K562 (cell line): ENCODE results near the gene FAM186B. TPM values are rescaled to one million over a fixed set of nuclear protein-coding genes. Genes with fewer than 3 reads are reported as not detected.

Experiments
- ATAC-seq: fragments of 200-7000 bp; cut with Tn5 transposase; 3 replicates; pipeline ENCODE4 v1.9.1; 2020; ENCODE audit warnings: moderate library complexity
- BruUV-seq: library from RNA; stranded (reverse); fragments of 400-500 nt; replicated peaks from 2 replicates; lab custom pipeline; 2021; lab: Mats Ljungman, UMichigan
- CTCF ChIA-PET: fragments of 300-600 bp; formaldehyde crosslinking; extraction: SDS; loops from one replicate; lab custom pipeline; 2021; ENCODE audit warnings: low intra/inter-chr PET ratio; lab: Yijun Ruan, JAX
- POLR2A ChIA-PET: fragments of 300-600, 350-650 bp; sonication (Branson Sonifier 250); formaldehyde crosslinking; extraction: SDS; loops from one replicate; lab custom pipeline; 2021; ENCODE audit warnings: antibody characterized with exemption, inconsistent platforms; lab: Yijun Ruan, JAX
- DNase-seq, 4 experiments: peaks; one replicate each; pipeline versions ENCODE4 v3.0.0 to v3.0.0-alpha.2; 2011 to 2018; ENCODE audit warnings: low spot score in 3 of 4, mixed read lengths in 3 of 4; ENCODE audit errors: extremely low read depth in 1 of 4
- FAIRE-seq: peaks from 2 replicates; lab custom pipeline; 2011; peaks lifted over from hg19 to GRCh38; lab: Jason Lieb, UNC
- H2AFZ ChIP-seq: 2 replicates; pipeline ENCODE4 v1.6.0; 2011; ENCODE audit warnings: low read depth, low read length, control low read depth, inconsistent platforms
- H3K27ac ChIP-seq: fragments of 200-600 bp; 3 replicates; pipeline ENCODE4 v1.8.0; 2011; ENCODE audit warnings: low read depth, mild to moderate bottlenecking, control low read depth, inconsistent platforms, low read length, moderate library complexity, mixed read lengths; ENCODE audit errors: extremely low read depth
- H3K27me3 ChIP-seq, 2 experiments: fragments of 300-600 bp in 1 of 2; 2 replicates in 1 of 2; 3 replicates in 1 of 2; pipeline versions ENCODE4 v1.6.0 to v1.8.0; 2011; ENCODE audit warnings: inconsistent platforms in 2 of 2, low read length in 2 of 2, mild to moderate bottlenecking in 1 of 2, mixed read lengths in 1 of 2, moderate library complexity in 1 of 2; ENCODE audit not compliant: control insufficient read depth in 2 of 2, insufficient read depth in 2 of 2
- H3K36me3 ChIP-seq: fragments of 300-600 bp; 3 replicates; pipeline ENCODE4 v1.8.0; 2011; ENCODE audit warnings: mild to moderate bottlenecking, low read length, inconsistent platforms; ENCODE audit not compliant: control insufficient read depth, insufficient read depth
- H3K4me1 ChIP-seq, 2 experiments: fragments of 200-600 bp in 1 of 2; replicated peaks in 1 of 2; 2 replicates in 1 of 2; 3 replicates in 1 of 2; pipeline versions ENCODE4 v1.5.1 to v1.8.0; 2011; ENCODE audit warnings: inconsistent platforms in 2 of 2, low read length in 2 of 2, mild to moderate bottlenecking in 1 of 2, mixed read lengths in 1 of 2, moderate library complexity in 1 of 2; ENCODE audit not compliant: control insufficient read depth in 2 of 2, insufficient read depth in 2 of 2
- H3K4me2 ChIP-seq: 2 replicates; pipeline ENCODE4 v1.6.1; 2011; ENCODE audit warnings: low read length, control low read depth, inconsistent platforms, mixed read lengths; ENCODE audit not compliant: insufficient read depth
- H3K4me3 ChIP-seq: fragments of 200-600 bp; sonication (generic), shearing (Covaris generic); 2 replicates; pipeline ENCODE4 v1.5.1; 2016; ENCODE audit warnings: control low read depth, inconsistent platforms
- H3K79me2 ChIP-seq: fragments of 200-600 bp; 3 replicates; pipeline ENCODE4 v1.8.0; 2011; ENCODE audit warnings: low read length, inconsistent platforms; ENCODE audit not compliant: control insufficient read depth, insufficient read depth
- H3K9ac ChIP-seq, 2 experiments: 2 replicates each; pipeline versions ENCODE4 v1.6.0 to v1.6.1; 2011; ENCODE audit warnings: low read depth in 2 of 2, low read length in 2 of 2, control low read depth in 1 of 2, inconsistent platforms in 1 of 2, mild to moderate bottlenecking in 1 of 2, mixed read lengths in 1 of 2; ENCODE audit not compliant: insufficient read depth in 1 of 2
- H3K9me1 ChIP-seq: one replicate; pipeline ENCODE4 v1.6.0; 2011; ENCODE audit warnings: inconsistent platforms, mild to moderate bottlenecking, low read length, moderate library complexity; ENCODE audit not compliant: control insufficient read depth, insufficient read depth
- H3K9me3 ChIP-seq: replicated peaks from 2 replicates; pipeline ENCODE4 v1.5.1; 2011; ENCODE audit warnings: low read depth, low read length, inconsistent platforms; ENCODE audit not compliant: control insufficient read depth, insufficient read depth
- H4K20me1 ChIP-seq: replicated peaks from 2 replicates; pipeline ENCODE4 v1.6.1; 2011; ENCODE audit warnings: low read length, inconsistent platforms, mixed read lengths; ENCODE audit not compliant: control insufficient read depth, insufficient read depth
- ARHGAP35 ChIP-seq: fragments of 450-650 bp; IDR thresholded peaks from 2 replicates; pipeline ENCODE4 v1.6.1; 2018; ENCODE audit not compliant: partially characterized antibody
- ARID4B ChIP-seq: sonication (generic); formaldehyde crosslinking; IDR thresholded peaks from 2 replicates; pipeline ENCODE4 v1.8.0; 2022; ENCODE audit warnings: mild to moderate bottlenecking, missing genetic modification reagents
- HMBOX1 ChIP-seq: sonication (generic); IDR thresholded peaks from 2 replicates; pipeline ENCODE4 v1.6.1; 2016
- KLF16 ChIP-seq: IDR thresholded peaks from 2 replicates; pipeline ENCODE4 v1.6.1; 2016; ENCODE audit warnings: antibody characterized with exemption
- MED1 ChIP-seq: sonication (generic); formaldehyde crosslinking; IDR thresholded peaks from 2 replicates; pipeline ENCODE4 v1.8.1; 2023; ENCODE audit warnings: missing genetic modification reagents, borderline replicate concordance
- MEIS2 ChIP-seq: fragments of 450-650 bp; IDR thresholded peaks from 2 replicates; pipeline ENCODE4 v1.6.1; 2014; ENCODE audit warnings: mild to moderate bottlenecking; ENCODE audit not compliant: partially characterized antibody
- PRDM10 ChIP-seq: fragments of 450-650 bp; IDR thresholded peaks from 2 replicates; pipeline ENCODE4 v1.6.1; 2018; ENCODE audit not compliant: partially characterized antibody
- TEAD1 ChIP-seq, 2 experiments: fragments of 450-650 bp in 1 of 2; sonication (generic) in 1 of 2; formaldehyde crosslinking; IDR thresholded peaks; 2 replicates each; pipeline versions ENCODE4 v1.4.0 to v1.8.0; 2020 to 2022; ENCODE audit warnings: mild to moderate bottlenecking in 2 of 2, missing genetic modification reagents in 1 of 2
- ZNF431 ChIP-seq: sonication (generic); formaldehyde crosslinking; IDR thresholded peaks from 2 replicates; pipeline ENCODE4 v1.8.0; 2022; ENCODE audit warnings: mild to moderate bottlenecking, missing genetic modification reagents
- ZNF561 ChIP-seq: fragments of 450-650 bp; formaldehyde crosslinking; conservative IDR thresholded peaks from 2 replicates; pipeline ENCODE4 v1.4.0; 2020; ENCODE audit warnings: mild to moderate bottlenecking, moderate library complexity
- WGBS: fragments of 100-300 bp; shearing (Covaris generic); methylation state at CpG from one replicate; pipeline ENCODE4 v1.1.6; 2016; ENCODE audit warnings: low coverage, mixed read lengths; ENCODE audit not compliant: insufficient coverage; ENCODE audit errors: missing lambda C conversion rate; 5-methylcytosine and 5-hydroxymethylcytosine counted together
- in situ Hi-C: fragments of 300-500 bp; cut with MboI; formaldehyde crosslinking; loops from 4 replicates; pipeline ENCODE4 v1.15.0; 2018; ENCODE audit warnings: inconsistent platforms, mixed read lengths
- intact Hi-C: fragments of 100-400 bp; cut with micrococcal nuclease; formaldehyde crosslinking; loops from 2 replicates; pipeline ENCODE4 v1.14.2; 2022
- polyA plus RNA-seq, 8 experiments: library from polyadenylated mRNA; depleted of rRNA in 4 of 8; stranded (reverse) in 5 of 8; unstranded in 3 of 8; fragments of >200 nt; fragmentation: Nextera tagmentation in 2 of 8; fragmentation: Illumina TruSeq in 1 of 8; extraction: Ambion mirVana in 2 of 8; extraction: Trizol in 1 of 8; gene quantifications; 2 replicates each; pipeline versions ENCODE4 v1.2.1 to v1.2.3, GENCODE V29; 2011 to 2014; ENCODE audit warnings: inconsistent platforms in 1 of 8, missing spikeins in 1 of 8
- total RNA-seq, 7 experiments: library from RNA; depleted of rRNA in 6 of 7; stranded (reverse); fragments of >200 nt in 6 of 7; fragmentation: Illumina TruSeq in 2 of 7; extraction: Trizol in 2 of 7; gene quantifications; 2 replicates each; pipeline versions ENCODE4 v1.2.1 to v1.2.3, GENCODE V29; 2011 to 2021; ENCODE audit warnings: low replicate concordance in 1 of 7

Gene FAM186B
- total and polyA plus RNA-seq, 9 of the 15 experiments (the other 6 are each of a cell fraction or from before 2014, with no cell fraction given): 0.07 to 0.42 (median 0.15) TPM

GRCh38 chr12:49568442-49569162 is 36.8 kb downstream of the FAM186B start:
- in situ Hi-C loops (no loop called here), intact Hi-C loops (no loop called here)
- ATAC-seq (peak; percentile 84), FAIRE-seq (peak; percentile 72), DNase-seq (peak in 2 of 4 experiments; percentile 41 to 58)
- peaks cover 51% of the 10 kb centered on the region for H3K79me2 ChIP-seq
- POLR2A ChIA-PET: interaction anchor here (0.6 to 2.2 kb wide), 6 partner anchors 10 to 1672 kb away, joined by 3 to 8 read pairs (median 4); partner anchors contain the start of gene SPATS2
- peaks cover 5 to 8% of the 10 kb centered on the region in 2 experiments; a peak in 3 of 5 replicates for H3K4me1 ChIP-seq
- CTCF ChIA-PET: interaction anchor here (0.7 kb wide), 1 partner anchor 12 kb away, joined by 3 read pairs; no protein-coding TSS in a partner anchor
- H3K9me3 ChIP-seq: no peaks in the 10 kb centered on the region
- peak overlapping the region; percentile 81 for H3K4me3 ChIP-seq
- peaks cover 44% of the 10 kb centered on the region; the same call in 2 of the 3 replicates for H3K36me3 ChIP-seq
- BruUV-seq: TSS peak; percentile 64
- H3K9ac ChIP-seq: peak overlapping the region; percentile 95 to 96
- H3K9me1 ChIP-seq: no peaks in the 10 kb centered on the region
- peak overlapping the region; percentile 90 for H3K27ac ChIP-seq
- peak overlapping the region; percentile 99 for H3K4me2 ChIP-seq
- 0% methylated on average over 19 of the region's 19 CpGs for WGBS
- no peaks in the 10 kb centered on the region for H4K20me1 ChIP-seq
- H2AFZ ChIP-seq: peak overlapping the region; percentile 89
- no peaks in the 10 kb centered on the region for H3K27me3 ChIP-seq
- TF ChIP-seq ZNF431 (CRISPR knock-in tag) (0 out of 2 replicates have a peak, but pooled peaks have one; percentile 45), KLF16 (no peak), ARID4B (CRISPR knock-in tag) (peak; percentile 76), ARHGAP35 (no peak), HMBOX1 (no peak), PRDM10 (peak; percentile 3), TEAD1 (CRISPR knock-in tag; IDR thresholded peaks at IDR 0.05) (peak in 1 of 2 experiments; percentile 56; a peak in 1 of 4 replicates), MED1 (no peak), MEIS2 (peak; percentile 67), ZNF561 (CRISPR knock-in tag) (no peak)
